Measurements from ENCODE around the gene HSPA2. TPM values are rescaled to one million over a fixed set of nuclear protein-coding genes. Genes with fewer than 3 reads are reported as not detected.

HSPA2 gene
- total RNA-seq, 4 donors from 2014 or later, result 196 to 334 (median 265) TPM

DNA sequence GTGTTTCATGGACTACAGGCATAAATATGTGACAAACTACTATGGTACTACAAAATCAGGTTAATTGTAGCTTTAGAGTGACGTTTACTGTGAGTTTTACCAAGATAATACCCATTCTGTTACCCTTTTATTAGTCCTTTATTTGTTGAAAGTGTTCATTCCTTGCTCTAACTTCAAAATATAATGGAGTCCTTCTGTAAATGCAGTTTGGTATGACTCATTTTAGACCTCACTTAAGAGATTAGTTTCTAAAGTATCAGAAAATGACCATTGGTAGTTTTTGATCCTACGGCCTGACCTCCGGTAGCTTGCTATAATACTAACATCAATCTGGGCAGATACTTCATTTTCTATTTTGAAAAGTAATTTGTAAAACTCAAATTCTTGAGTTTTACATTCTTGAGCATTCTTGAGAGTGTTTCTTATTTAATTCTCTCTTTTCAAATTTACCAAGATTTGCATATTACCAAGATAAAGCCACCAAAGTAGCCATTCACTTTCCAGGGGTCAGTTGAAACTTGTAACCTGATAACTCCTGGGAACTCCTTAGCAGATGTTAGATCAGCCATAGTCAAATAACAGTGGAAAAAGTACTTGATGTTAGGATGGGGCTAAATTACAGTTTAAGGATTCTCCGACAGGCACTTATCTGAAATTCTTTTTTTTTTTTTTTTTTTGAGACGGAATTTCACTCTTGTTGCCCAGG, 4.2 kb downstream of the HSPA2 start:
- TF ChIP-seq POLR2A (IDR thresholded peaks at IDR 0.05; ENCODE audit: low read depth) (no peak), POLR2AphosphoS5 (IDR thresholded peaks at IDR 0.05) (no peak), EP300 (IDR thresholded peaks at IDR 0.05) (no peak)
- TF ChIP-seq, protein P1, sequence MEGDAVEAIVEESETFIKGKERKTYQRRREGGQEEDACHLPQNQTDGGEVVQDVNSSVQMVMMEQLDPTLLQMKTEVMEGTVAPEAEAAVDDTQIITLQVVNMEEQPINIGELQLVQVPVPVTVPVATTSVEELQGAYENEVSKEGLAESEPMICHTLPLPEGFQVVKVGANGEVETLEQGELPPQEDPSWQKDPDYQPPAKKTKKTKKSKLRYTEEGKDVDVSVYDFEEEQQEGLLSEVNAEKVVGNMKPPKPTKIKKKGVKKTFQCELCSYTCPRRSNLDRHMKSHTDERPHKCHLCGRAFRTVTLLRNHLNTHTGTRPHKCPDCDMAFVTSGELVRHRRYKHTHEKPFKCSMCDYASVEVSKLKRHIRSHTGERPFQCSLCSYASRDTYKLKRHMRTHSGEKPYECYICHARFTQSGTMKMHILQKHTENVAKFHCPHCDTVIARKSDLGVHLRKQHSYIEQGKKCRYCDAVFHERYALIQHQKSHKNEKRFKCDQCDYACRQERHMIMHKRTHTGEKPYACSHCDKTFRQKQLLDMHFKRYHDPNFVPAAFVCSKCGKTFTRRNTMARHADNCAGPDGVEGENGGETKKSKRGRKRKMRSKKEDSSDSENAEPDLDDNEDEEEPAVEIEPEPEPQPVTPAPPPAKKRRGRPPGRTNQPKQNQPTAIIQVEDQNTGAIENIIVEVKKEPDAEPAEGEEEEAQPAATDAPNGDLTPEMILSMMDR (IDR thresholded peaks at IDR 0.05), result no peak
- Histone ChIP-seq H3K4me1 (peaks cover 17 to 33% (median 25%) of the 10 kb centered on the region in 4 donors), H3K27me3 (peaks cover 0 to 9% (median 0%) of the 10 kb centered on the region in 4 donors), H3K27ac (replicated peaks in 1 of 4) (peak overlapping the region; percentile 7 to 94 (median 16)), H3K9me3 (peaks cover 0 to 7% (median 0%) of the 10 kb centered on the region in 4 donors), H3K36me3 (peaks cover 0 to 7% (median 0%) of the 10 kb centered on the region in 4 donors), H3K4me3 (peak overlapping the region; percentile 68 to 70 (median 68))
- DNase-seq (ENCODE audit: extremely low spot score), result no peak
- intact Hi-C loops (cut with DNase I), result no loop called here
- 59% methylated on average over 5 of the region's 5 CpGs for WGBS

DNA sequence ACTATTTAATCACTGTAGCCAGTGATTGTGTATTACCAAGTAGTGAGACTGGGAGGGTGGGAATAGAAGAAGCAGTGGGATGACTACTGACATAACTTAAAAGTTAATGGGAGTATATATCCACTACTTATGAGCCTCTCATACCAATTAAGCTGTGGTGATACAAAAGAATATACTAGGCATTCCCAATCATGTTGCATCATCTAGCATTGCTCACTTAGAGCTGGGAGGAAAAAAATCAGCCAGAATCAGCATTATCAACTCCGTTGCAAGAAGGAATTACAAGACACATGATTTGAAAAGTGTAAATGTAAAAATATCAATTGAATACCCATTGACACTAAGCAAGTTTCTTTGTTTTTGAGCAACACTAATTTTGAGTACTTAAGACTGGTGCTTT, 8.5 kb downstream of the HSPA2 start:
- Histone ChIP-seq H3K27ac (replicated peaks in 1 of 4) (peak overlapping the region in 2 of 4 donors; percentile 60 to 63), H3K27me3 (peaks cover 0 to 4% (median 0%) of the 10 kb centered on the region in 4 donors), H3K4me3 (no peak overlapping the region), H3K9me3 (no peaks in the 10 kb centered on the region), H3K36me3 (peaks cover 0 to 7% (median 0%) of the 10 kb centered on the region in 4 donors), H3K4me1 (peaks cover 11 to 27% (median 23%) of the 10 kb centered on the region in 4 donors)
- TF ChIP-seq POLR2AphosphoS5 (IDR thresholded peaks at IDR 0.05) (no peak), EP300 (IDR thresholded peaks at IDR 0.05) (no peak), POLR2A (IDR thresholded peaks at IDR 0.05; ENCODE audit: low read depth) (no peak)
- TF ChIP-seq, protein P1 (IDR thresholded peaks at IDR 0.05), result no peak
- intact Hi-C loops (cut with DNase I), result no loop called here
- WGBS, result 91% methylated on average over 1 of the region's 1 CpG
- DNase-seq (ENCODE audit: extremely low spot score), result no peak

DNA sequence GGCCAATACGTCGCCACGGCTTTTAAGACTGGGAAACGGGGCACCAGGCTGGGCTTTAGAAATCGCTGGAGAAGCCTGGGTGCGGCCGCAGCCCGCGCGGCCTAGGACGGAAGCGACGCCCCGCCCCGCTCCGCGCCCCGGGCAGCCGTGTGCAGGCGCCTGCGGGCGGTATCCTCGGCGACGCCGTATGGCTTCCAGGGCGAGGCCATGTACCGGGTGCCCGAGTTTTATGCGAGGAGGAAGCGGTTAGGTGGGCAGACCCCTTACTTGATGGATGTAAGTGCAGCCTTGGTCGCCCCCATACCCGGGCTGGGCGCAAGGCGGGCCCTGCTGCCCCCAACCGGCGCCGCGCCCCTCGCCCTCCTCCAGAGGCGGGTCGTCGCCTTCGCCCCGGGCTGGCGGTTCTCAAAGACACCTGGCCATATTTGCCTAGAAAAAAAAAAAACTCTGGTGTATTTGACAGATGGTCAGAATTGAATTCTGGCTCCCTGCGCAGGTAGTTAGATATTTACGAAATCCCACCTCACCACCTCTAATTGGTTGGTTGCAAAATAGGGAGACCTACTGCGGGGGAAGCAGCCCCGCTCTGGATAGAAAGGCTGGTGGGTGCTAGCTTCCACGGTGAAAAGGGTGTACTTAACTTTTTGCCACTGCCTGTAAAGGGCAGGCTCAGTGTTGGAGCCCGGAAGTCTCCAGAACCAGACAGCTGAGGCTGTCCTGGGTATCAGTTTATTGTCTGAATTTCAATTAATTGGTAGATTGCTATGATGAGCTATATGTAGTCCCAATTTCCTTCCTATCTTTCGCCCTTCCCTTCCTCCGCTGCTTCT, 9.5 kb downstream of the HSPA2 start, which contains the start of gene PPP1R36:
Gene PPP1R36 (plus strand): TSS at position 171 of the 830 bp plus-strand sequence. CDS start 37 bp downstream, at position 208.
- intact Hi-C loops (cut with DNase I), result no loop called here
- H3K27ac ChIP-seq (replicated peaks in 1 of 4), result peak within 1 kb of the TSS; percentile 51 to 63 (median 59)

DNA sequence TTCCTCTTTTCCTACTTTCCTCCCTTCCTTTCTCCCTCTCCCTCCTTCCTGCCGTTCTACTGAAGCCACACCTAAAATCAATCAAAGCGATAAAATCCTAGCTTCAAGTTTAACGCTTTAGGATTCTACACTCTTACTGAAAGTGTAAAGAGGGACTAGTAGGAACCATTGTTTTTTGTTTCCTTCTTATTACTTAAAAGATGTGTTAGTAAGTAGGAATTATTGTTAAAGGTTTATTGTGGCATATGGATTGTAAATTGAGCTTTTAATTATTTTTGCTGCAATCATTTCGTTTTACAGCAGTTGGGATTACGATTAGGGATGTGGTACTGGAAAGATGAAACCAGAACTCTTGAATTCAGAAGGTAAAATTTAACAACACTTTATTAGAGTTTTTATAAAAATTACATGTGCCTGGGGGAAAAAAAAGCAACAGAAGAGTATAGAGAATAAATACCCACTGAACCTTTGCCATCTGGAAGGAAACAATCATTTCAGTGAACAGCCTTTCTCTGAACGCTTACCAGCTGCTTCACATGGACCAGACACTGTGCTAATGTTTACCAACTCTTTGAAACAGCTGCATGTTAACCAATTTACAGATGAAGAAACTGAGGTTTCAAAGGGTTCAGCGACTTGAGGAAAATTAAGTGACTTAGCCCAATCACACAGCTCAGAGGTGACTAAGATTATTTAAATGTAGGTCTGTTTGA, 10.2 kb downstream of the HSPA2 start:
- H3K27me3 ChIP-seq, result peaks cover 0 to 4% (median 0%) of the 10 kb centered on the region in 4 donors
- WGBS, result 73% methylated on average over 7 of the region's 7 CpGs
- H3K27ac ChIP-seq (replicated peaks in 1 of 4), result peak overlapping the region in 2 of 4 donors; percentile 58 to 63
- peaks cover 0 to 7% (median 0%) of the 10 kb centered on the region in 4 donors for H3K36me3 ChIP-seq
- peaks cover 11 to 19% (median 17%) of the 10 kb centered on the region in 4 donors for H3K4me1 ChIP-seq
- intact Hi-C loops (cut with DNase I), result no loop called here
- DNase-seq (ENCODE audit: extremely low spot score), result no peak
- TF ChIP-seq, protein P1 (IDR thresholded peaks at IDR 0.05), result no peak
- TF ChIP-seq EP300 (IDR thresholded peaks at IDR 0.05), result no peak
- no peak for TF ChIP-seq POLR2AphosphoS5 (IDR thresholded peaks at IDR 0.05)
- TF ChIP-seq POLR2A (IDR thresholded peaks at IDR 0.05; ENCODE audit: low read depth), result no peak
- peak overlapping the region in 2 of 4 donors; percentile 51 to 54 for H3K4me3 ChIP-seq
- no peaks in the 10 kb centered on the region for H3K9me3 ChIP-seq

More for the DNA sequence above, 9.5 kb downstream of the HSPA2 start, which contains the start of gene PPP1R36:
- 25% methylated on average over 47 of the region's 54 CpGs for WGBS
- H3K4me1 ChIP-seq, result peaks cover 11 to 24% (median 21%) of the 10 kb centered on the region in 4 donors
- no peak for DNase-seq (ENCODE audit: extremely low spot score)
- peaks cover 0 to 4% (median 0%) of the 10 kb centered on the region in 4 donors for H3K27me3 ChIP-seq
- H3K36me3 ChIP-seq, result peaks cover 0 to 7% (median 0%) of the 10 kb centered on the region in 4 donors
- H3K9me3 ChIP-seq, result no peaks in the 10 kb centered on the region
- H3K4me3 ChIP-seq, result peak within 1 kb of the TSS; percentile 39 to 54 (median 50)
- no peak for TF ChIP-seq POLR2A (IDR thresholded peaks at IDR 0.05; ENCODE audit: low read depth)
- peak in 1 of 2 donors; percentile 10 for TF ChIP-seq POLR2AphosphoS5 (IDR thresholded peaks at IDR 0.05)
